ENCODE results near the gene SULF2.

The SULF2 gene

GRCh38 chr20:47765271-47765670 is 20.0 kb downstream of the SULF2 start:
- FAIRE-seq = no peak

GRCh38 chr20:47764154-47764733 is 21.0 kb downstream of the SULF2 start:
- FAIRE-seq (no peak), DNase-seq (ENCODE audit: insufficient read length, low spot score) (no peak)

More at GRCh38 chr20:47765271-47765670, 20.0 kb downstream of the SULF2 start:
- DNase-seq (ENCODE audit: insufficient read length, low spot score) = no peak

GRCh38 chr20:47762699-47763268 is 22.5 kb downstream of the SULF2 start:
- DNase-seq (ENCODE audit: insufficient read length, low spot score) = no peak
- FAIRE-seq = no peak

GRCh38 chr20:47761482-47762047 is 23.7 kb downstream of the SULF2 start:
- FAIRE-seq (no peak), DNase-seq (ENCODE audit: insufficient read length, low spot score) (no peak)

GRCh38 chr20:47760686-47761481 is 24.4 kb downstream of the SULF2 start:
- no peak for FAIRE-seq
- DNase-seq (ENCODE audit: insufficient read length, low spot score) = no peak

DNA sequence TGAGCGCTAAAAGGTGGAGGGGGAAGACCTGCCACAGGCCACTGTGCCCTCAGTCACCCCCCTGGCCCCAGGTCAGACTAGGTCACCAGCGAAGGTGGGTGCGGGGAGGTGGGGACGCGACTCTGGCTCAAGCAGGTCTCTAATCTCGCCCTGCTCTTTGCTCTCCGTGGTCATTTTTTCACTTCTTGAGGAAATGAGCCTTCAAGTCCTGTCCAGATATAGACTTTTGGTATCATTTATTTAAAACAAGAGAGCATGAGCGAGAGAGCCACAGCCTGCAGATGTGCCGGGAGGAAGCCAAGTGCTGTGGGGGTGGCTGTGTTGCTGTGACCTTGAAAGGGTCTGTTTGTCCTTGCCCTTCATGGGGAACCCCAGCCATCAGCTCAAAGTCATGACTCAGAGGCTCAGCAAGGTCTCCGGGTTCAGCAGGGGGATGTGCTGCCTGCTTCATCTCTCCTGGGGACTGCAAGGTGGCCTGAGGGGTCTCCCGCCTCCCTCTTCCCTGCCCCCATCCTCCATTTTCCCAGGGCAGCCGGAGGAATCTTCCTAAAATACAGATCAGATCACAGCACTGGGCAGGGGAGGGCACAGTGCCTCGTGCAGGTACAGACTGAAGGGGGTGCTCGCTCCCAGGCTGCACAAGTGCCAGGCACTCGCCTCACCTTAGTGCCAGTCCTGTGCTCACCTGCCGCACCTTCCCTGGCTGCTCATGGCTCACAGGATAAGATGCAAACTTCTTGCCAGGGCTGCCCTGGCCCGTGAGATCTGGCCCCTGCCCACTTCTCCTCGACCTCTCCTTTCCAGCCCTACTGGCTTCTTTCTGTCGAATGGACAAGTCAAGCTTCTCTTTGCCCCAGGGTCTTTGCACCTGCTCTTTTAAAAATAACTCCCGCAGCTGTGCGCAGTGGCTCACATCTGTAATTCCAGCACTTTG is 26.5 kb downstream of the SULF2 start:
- no peak for FAIRE-seq
- no peak for DNase-seq (ENCODE audit: insufficient read length, low spot score)

DNA sequence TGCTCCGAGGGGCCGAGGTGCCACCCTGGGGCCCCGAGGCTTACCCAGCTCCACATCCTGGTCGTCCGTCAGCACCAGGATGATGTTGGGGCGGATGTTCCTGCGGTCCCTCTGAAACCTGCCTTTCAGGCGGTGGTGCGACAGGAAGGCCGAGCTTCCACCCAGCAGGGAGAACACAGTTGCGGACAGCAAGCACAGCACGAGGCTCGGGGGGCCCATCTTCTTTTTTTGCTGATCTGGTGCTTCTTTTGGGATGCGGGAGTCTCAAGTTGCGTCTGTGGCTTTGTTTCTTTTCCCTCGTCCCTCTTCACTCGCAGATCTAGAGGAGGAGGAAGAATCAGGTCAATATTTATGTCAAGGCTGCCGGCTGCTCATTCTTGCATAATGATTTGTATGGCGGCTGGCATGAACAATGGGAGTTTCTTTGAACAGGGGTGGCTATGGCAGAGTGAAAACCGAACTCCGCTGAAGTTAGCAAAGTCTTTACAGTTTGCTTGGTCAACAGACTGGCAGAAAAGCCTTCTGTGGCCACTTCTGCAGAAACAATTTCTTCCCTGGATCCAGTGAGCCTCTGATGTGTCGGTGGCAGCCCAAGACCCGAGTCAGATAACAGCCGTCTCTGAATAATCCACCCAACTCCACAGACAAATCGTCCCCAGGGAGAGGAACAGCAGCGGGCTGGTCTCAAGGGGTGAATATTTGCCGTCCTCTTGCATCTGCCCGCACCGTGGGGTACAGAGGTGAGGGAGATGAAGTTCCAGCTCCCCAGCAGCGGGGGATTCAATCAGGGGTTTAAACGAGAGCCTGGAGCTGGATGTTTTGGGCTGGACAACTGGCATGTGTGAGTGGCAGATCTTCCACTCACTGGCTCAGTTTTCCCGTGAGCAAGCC is 27.9 kb downstream of the SULF2 start:
- no peak for FAIRE-seq
- no peak for DNase-seq (ENCODE audit: insufficient read length, low spot score)

DNA sequence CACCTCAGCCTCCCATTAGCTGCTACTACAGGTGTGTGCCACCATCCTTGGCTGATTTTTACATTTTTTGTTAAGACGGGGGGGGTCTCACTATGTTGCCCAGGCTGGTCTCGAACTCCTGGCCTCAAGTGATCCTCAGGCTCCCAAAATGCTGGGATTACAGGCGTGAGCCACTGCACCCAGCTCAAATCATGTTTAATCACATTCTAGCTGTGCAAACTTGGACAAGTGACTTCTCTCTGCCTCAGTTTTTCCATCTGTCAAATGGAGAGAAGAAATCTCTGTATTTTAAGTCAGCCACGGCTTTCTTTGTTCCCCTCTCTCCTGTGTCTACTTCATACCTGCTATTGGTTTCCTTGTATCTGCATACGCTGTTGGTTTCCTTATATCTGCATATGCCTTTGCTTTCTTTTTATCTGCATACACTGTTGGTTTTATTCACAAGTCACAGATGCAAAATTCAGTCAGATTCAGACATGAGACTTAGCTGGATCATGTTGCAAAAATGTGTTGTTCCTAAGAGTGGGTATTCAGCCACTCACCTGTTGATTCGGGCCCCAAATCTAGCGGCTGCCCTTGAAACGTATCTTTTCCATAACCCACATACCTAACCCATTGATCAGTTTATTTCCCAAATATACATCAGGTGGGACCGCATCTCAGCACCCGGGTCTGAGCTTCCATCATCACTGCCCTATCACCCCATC is 30.2 kb downstream of the SULF2 start:
- no peak for FAIRE-seq

GRCh38 chr20:47754388-47754715 is 30.9 kb downstream of the SULF2 start:
- DNase-seq (ENCODE audit: insufficient read length, low spot score) (no peak), FAIRE-seq (no peak)

More for the DNA sequence above, 30.2 kb downstream of the SULF2 start:
- DNase-seq (ENCODE audit: insufficient read length, low spot score) = no peak

- DNase-seq (ENCODE audit: insufficient read length, low spot score) (no peak), FAIRE-seq (no peak)
Measured at GRCh38 chr20:47753576-47754387, 31.5 kb downstream of the SULF2 start.

- FAIRE-seq (no peak), DNase-seq (ENCODE audit: insufficient read length, low spot score) (no peak)
Measured at GRCh38 chr20:47751449-47751848, 33.8 kb downstream of the SULF2 start.

DNA sequence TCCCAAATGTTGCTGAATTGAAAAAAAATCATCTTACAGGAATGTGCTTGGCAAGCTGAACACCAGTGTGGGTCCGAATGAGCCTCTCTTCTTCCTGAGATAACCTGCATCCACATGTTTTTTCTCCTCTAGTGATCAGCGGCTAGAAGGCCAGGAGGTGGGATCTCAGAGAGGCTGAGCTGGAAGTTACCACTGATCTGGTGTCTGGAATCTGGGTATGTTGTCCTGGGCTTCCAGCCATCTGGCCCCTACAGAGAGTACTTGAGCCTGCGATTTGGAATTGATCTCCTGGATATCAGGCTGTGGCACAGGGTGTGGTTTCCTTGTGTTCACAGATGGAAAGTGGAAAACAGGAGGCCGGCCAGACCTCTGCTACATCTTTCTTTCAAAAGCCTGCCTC is 35.9 kb downstream of the SULF2 start:
- no peak for FAIRE-seq
- no peak for DNase-seq (ENCODE audit: insufficient read length, low spot score)

- DNase-seq (ENCODE audit: insufficient read length, low spot score) = no peak
- FAIRE-seq = no peak
Measured at GRCh38 chr20:47748823-47749222, 36.5 kb downstream of the SULF2 start.

- DNase-seq (ENCODE audit: insufficient read length, low spot score) (no peak), FAIRE-seq (no peak)
Measured at GRCh38 chr20:47748069-47748468, 37.2 kb downstream of the SULF2 start.

DNA sequence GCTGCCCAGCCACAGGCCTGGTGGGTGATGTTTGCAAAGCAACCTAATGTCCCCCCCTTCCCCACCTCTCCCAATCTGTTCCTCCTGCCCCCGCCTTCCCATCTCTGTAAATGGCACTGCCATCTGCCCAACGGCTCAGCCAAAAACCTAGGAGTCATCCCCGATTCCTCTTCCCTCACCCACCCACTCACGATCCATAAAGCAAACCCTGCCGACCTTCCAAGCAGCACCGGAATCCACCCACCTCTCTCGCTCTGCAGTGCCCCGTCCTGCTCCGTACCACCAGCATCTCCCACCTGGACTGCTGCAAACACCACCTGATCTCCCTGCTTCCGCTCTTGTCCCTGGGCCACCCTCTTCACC is 37.6 kb downstream of the SULF2 start:
- DNase-seq (ENCODE audit: insufficient read length, low spot score) (no peak), FAIRE-seq (no peak)

DNA sequence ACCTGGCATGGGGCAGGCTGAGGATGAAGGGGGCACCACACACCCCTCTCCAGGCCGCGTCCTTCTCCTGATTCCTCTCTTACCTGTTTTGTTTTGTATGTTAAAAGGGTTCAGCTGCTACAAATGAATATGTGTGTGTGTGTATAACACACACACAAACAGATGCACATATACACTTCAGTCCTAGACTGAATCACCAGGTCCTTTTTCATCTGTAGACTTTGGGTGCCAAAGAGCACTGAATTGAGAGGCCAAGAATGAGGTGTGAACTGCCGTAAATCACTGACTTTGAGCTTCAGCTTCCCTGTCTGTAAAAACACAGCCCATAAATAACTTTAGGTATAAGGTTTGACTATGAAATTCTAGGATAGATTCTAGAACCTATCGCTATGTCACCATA is 40.5 kb downstream of the SULF2 start:
- no peak for FAIRE-seq
- no peak for DNase-seq (ENCODE audit: insufficient read length, low spot score)

GRCh38 chr20:47743671-47744070 is 41.6 kb downstream of the SULF2 start:
- FAIRE-seq (no peak), DNase-seq (ENCODE audit: insufficient read length, low spot score) (no peak)
